GM18508 (cell line): ENCODE data around the gene ASB4.

Source experiments
- ATAC-seq: cut with Tn5 transposase; IDR thresholded peaks from one replicate; pipeline ENCODE4 v1.9.1; 2021; ENCODE audit warnings: moderate number of reproducible peaks; ENCODE audit not compliant: insufficient read depth, unreplicated experiment

The ASB4 gene

DNA sequence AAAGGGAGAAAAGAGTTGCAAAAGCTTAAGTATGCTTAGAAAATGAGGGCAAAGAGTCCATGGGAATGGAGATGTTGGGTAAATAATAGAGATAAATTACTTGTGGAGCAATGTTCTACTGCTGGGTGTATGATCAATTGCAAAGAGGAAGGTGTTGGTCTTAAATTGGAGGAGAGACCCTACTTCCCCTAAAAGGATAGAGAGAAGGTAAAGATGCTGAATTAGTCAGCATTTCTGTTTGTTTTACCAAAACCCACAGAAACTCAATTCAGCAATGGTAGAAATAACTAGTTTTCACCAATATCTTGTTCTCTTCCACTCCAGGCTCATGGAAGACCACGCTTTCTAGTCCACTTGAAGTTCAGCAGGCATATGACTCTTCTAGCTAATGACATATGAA lies 32.1 kb downstream of the ASB4 start:
- ATAC-seq: no peak

DNA sequence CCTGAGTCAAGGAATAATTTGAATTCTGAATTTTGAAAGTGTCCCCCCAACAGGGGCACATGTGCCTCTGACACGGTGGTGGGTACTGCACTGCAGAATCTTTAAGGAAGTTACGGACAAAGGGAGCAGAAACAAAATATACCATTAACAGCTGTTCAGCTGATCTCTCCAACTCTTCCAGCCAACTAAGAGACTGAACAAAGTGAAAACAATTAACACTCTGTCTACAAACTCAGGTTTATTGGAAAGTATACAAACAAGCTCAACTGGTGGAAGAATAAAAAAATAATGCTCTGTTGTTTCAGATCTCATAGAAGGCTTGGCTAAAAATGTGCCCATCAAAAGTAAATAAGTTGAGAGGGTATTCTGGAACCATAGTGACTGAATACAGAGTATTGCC lies 34.4 kb downstream of the ASB4 start:
- no peak for ATAC-seq

DNA sequence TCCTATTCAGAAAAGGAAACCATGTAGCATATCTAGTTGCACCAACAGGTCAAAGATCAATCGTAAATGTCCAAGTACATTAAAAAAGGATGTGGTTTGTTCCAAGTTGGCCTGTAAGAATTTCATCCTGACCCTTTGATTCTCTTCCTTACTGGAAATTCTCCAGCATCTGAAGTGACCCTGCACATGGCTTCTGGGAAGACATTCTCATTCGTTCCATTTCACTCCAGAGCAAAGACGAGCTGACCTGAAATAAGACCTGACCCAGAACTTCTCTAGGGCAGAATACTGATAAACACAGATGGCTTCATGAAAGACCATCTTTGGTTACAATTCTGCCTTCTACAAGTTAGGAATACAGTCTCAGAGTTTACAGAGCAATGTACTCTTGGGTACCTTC lies 39.8 kb downstream of the ASB4 start:
- no peak for ATAC-seq

DNA sequence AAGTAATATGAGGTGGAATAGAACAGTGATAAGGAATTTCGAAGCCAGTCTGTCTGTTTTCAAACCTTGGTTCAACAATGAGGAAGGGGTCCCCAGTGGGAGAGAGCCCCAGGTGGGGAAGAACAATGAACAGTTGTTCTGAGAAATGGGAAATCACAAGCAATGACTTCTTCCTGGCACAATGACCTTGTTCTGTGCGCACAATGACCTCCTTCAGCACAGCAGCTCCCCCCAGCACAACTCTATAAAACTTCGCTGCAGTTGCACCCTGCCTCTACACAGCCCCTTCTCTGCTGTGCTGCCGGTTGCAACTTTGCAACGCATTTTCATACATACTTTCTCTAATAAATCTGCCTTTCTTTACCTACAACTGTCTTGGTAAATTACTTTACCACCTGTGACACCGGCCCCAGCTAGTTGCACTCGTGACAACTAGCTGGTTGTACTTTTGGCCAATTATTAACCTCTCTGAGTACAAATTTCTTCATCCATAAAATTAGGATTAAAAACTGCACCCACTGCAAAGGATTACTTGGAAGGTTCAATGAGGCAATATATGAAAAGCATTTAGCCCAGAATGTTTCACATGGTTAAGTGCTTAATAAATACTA lies 40.5 kb downstream of the ASB4 start:
- ATAC-seq: no peak

DNA sequence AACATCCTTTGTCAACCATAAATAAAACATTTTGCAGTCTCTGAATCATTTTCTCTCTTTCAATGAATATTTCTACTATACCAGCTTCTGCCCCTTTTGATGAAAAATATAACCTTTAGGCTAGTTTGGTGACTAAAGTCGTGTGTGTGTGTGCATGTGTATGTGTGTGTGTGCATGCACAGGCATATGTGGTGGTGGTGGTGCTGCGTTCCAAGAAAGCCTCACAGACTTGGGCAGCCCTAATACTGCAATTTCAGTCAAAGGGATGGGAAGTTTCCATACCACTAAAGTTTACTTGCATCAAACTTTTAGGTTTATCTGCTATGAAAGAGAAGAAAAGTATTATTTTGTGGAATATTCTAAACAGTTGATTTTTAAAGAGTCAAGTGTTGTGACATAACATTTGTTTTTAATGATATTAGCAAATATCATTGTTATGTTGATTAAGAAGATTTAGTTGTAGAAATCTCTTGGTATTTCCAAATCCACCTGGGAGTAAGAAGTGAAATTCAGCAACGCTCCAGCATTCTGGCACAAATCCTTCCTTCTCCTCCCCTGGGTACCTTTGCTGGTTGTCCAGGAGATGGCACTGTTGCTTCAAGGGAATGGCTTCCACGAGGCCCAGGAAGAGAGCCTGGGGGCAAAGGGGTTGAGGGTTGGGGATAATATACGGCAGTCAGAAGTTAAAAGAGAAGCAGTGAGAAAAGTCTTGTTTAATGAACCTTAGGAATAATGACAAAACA lies 41.5 kb downstream of the ASB4 start:
- no peak for ATAC-seq

DNA sequence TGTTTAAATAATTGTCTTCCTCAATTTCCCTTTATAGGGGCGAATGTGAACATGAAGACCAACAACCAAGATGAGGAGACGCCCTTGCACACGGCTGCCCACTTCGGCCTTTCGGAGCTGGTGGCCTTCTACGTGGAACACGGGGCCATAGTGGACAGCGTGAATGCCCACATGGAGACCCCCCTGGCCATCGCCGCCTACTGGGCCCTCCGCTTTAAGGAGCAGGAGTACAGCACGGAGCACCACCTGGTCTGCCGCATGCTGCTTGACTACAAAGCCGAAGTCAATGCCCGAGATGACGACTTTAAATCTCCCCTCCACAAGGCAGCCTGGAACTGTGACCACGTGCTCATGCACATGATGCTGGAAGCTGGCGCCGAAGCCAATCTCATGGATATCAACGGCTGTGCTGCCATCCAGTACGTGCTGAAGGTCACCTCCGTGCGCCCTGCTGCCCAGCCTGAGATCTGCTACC lies 42.1 kb downstream of the ASB4 start:
- no peak for ATAC-seq

DNA sequence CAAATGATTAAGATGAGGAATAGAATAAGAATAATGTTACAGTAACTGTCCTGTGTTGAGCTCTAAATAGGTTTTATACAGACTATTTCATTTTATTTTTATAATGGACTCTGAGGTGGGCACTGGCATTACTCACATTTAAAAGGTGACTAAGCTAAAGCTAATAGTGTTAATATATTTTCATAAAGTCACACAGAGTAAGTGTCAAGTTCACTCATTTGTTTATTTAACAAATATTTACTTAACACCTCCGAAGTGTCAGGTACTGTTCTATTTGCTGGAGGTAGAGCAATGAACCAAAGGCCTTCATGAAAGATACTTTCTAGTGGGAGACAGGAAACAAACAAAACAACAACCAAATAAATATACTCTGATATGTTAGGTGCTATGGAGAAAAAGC lies 44.0 kb downstream of the ASB4 start:
- no peak for ATAC-seq

DNA sequence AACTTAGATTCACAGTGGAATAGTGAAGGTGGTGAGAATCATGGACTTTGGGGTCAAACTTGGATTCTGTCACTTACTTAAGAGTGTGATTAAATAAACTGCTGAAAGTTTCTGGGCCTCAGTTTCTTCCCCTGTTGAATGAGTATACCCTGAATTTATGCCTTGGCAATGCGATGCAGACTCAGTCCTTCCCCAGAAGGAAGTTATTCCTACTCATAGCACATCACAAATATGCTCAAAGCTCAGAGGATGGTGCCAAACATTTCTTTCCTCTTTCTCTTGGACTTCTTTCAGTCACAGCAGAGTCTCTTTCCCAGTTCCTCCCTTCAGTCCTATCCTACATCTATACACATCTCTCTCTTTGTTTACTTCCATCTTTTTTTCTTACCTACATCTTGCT lies 45.1 kb downstream of the ASB4 start:
- no peak for ATAC-seq

DNA sequence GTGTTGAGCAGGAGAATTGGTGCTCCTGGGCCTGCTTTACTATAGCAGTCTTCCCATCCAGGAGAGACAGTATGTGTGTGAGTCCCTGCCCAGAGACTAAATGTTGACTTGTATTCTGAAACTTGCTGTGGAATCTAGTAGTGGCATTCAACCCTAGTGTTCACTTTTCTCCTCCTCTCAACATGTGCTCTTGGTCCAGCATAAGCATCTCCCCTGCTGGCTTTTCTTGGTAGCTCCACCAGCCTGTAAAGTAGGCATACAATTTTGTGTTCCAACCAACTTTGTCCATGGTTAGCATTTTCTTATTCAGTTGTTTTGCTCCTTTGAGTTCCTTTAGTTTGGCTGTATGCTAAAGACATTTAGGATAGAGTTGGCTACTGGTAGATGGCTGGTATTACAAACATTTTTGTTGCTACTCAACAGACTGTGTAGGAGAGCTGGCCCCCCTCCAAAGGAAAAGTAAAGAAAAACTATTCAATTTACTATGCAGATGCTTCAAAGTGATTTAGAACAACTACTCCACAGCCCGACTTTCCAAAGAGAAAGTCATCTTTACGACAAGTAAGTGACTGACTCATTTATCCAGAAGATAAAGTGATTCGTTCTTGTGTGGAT lies 46.0 kb downstream of the ASB4 start:
- no peak for ATAC-seq

DNA sequence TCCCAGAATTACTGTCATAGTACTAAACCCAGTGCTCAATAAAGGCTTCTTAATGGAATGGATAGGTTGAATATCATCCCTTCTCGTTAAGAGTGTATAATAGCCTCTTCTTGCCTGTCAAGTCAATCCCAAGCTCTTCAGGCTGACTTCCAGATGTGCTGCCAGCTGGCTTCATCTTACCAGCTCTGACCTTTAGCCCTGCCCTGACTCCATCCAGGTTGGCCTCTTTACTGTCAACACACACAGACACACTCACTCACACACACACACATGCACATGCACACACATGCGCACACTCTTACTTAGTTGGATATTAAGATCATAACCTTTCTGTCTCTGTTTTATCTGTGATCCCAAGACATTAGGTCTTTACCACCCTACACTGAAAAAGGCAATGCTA lies 49.1 kb downstream of the ASB4 start:
- ATAC-seq: no peak

DNA sequence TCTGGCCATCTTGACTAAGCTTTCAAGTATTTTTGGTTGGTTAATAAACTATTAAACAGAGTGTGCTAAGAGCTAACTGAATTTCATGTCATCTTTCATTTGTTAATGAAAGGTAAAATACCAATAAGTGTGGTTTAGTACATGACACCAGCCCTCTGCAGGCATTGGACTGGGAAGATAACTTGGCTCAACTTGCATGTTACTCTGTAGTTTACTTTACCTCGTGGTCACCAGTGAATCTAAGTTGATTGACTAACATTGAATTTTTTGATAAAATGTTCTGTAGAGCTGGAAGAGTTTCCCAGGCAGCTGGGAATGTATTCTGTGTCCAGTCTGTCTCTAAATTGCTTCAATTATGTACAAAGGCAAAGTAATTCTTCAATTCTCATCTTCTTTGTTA lies 49.9 kb downstream of the ASB4 start:
- ATAC-seq: no peak

DNA sequence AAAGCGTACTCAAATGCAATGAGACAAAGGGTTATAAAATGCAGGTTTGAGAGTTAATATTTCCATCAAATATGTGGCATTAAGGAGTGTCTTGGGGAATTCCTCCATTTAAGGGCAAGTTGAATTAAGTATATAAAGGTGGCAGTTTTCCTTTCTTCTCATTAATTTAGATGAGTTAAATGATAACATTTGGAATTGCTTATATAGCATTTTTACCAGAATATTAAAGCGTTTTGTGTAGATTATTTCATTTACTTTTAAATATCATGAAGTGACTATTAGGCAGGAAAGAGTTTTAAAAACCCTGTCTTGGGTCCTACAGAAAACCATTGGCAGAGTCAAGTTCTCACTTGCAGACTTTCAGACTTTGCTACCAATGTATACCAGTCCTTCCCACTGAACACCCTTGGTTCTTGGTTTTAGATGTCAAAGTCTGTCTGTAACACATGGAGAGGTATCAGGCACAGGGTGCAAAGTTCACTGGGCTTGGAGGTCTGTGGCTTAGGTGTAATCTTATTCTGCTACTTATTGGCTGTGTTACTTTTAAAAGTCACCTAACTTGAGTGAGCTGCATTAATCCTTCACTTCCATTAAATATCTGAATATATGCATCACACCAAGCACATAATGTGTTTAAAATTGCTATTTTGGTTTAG lies 51.0 kb downstream of the ASB4 start:
- ATAC-seq: no peak

DNA sequence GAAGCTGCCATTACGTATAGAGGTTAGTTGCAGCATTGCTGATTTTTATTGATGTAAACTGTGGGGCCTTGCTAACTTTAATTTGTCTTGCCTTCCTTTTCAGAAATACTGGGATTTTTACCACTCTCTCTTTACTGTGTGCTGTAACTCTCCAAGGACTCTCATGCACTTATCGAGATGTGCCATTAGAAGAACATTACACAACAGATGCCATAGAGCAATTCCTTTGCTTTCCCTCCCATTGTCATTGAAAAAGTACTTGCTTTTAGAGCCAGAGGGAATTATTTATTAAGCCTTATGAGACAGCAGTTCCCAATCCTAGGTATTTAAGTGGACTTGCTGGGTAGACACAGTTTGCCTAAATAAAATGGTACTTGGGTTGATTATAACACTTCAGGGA lies 51.7 kb downstream of the ASB4 start:
- no peak for ATAC-seq

DNA sequence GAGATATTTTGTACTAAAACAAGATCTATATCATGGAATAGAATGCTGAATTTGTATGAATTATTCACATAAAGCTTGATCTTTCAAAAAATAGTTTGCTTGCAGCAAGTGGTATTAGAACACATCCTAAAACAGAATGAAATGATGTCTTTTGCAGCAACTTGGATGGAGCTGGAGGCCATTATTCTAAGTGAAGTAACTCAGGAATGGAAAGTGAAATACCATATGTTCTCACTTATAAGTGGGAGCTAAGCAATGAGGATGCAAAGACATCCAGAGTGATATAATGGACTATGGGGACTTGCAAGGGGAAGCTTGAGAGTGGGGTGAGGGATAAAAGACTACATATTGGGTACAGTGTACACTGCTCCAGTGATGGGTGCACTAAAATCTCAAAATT lies 53.7 kb downstream of the ASB4 start:
- no peak for ATAC-seq

DNA sequence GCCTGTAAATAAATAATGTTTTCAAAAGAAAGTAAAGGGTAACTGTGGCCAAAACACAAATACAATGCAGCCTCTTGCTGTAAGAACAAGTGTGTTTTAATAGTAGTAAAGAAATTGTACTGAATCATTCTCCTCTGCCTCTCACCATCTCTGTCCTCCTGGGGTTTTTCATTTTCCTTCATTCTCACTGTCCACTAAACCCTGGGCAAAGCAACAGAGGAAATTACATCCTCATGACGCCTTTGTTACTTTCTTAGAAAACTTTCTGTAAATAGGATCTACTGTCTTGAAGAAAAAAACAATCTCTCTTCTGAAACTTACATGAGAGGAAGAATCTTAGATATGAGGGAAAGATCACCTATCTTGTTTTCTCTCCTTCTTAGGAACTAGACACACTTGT lies 54.6 kb downstream of the ASB4 start:
- no peak for ATAC-seq

DNA sequence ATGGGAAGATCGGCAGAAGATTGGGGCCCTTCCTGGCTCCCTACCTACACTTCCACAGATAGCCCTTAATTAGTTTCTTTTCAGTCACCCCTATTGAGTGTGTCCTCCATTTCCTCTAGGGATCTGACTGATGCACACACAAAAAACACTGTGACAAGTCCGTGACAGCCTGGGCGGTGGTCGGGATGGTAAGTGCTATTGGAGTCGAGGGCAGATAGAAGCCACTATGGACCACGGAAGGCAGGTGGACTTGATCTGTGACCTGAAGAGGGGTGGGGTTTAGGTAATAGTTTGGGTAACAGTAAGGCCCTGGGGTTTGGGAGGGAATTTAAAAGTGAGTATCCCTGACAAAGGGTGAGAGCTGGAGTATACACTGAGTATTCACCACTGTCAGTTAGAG lies 57.6 kb downstream of the ASB4 start:
- ATAC-seq: no peak

DNA sequence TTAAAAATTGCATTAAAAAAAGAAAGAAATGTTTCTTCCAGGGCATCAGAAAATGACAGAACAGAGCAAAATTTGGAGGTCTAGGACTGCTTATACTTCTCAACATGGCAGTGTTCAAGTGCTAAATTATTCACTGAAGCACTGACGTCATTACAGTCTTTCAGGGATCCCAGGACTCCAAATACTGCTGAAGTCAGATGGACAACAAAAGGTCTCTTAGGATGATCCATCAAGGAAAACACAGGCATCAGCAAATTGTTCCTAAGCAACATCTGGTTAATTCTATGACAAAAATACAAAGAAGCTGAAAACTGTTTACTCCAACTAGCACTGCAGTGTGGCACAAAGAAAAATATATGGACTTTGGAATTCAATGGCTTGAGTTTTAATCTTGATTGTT lies 58.4 kb downstream of the ASB4 start:
- no peak for ATAC-seq

DNA sequence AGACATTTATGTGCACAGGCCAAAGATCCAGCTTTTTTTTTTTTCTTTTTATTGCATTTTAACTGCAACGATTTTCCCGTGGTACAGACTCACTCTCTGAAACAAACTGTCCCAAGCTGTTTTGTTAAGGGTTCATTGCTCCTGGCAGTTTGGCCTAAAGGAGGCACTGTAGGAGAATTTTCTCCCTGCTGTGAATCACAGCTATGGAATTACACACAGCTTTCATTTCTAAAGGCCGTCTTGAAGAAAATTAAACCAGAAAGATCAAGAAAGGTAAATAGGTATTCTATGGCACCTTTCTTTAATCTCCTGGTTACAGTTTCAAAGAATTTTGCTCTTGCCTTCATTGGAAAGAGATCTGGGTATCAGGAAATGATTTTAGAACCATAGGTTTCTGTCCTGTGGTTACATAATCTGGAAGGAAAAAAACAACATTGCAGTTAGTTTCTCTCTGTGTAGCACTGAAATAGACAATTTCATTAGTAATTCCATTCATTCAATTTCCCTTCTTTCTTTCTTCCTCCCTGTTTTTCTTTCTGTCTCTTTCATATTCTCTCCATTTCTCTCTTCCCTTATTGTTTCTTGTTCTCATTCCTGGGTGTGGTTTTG lies 59.4 kb downstream of the ASB4 start:
- ATAC-seq: no peak

DNA sequence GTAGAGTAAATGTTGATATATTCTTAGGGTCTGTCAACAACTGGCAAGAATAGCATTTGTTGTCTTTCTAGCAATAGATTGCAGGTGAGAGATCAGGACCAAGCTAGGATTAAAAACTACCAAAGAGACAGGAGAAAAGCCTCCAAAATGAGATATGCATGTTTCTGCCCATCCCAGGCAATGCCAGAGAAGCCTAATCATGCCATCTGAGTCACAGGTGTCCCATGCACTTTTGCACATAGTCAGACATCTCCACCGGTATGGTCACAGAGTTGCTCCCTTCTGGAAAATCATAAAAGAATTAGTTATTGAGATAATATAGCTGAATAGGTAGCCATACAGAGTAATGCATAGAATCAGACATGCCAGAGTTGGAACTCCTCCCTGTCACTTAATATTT lies 59.9 kb downstream of the ASB4 start:
- ATAC-seq: no peak

DNA sequence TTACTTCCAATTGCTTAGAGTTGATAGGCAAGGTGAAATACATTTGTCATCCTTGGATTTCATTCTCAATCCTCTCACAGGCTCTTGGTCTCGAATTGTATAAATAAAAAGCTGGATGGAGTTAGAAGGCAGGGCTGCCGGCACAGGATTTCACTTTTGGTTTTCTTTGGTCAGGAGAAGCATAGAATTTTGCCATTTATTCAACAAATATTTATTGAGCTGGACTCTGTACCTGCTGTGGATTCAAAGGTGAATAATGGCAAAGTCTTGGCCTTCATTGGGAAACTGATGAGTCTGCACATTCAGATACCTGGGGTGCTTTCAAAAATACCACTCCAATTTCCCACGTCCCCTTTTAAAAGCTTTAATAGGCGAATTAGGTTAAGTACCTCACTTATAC lies 60.9 kb downstream of the ASB4 start:
- no peak for ATAC-seq
